PFSK-1 (cell line): ENCODE data around the gene TMC6.

Source experiments
- FOXP2 ChIP-seq: optimal IDR thresholded peaks from 2 replicates; pipeline ENCODE3; 2011; ENCODE audit warnings: borderline replicate concordance, control low read depth, inconsistent platforms; ENCODE audit not compliant: insufficient read depth; ENCODE audit errors: extremely low read length, extremely low read depth
- POLR2AphosphoS5 ChIP-seq: IDR thresholded peaks from 2 replicates; pipeline ENCODE4 v1.6.1; 2012; ENCODE audit warnings: low read depth, mild to moderate bottlenecking, control low read depth, low read length, moderate library complexity
- SIN3A ChIP-seq: IDR thresholded peaks from 2 replicates; pipeline ENCODE4 v1.6.1; 2012; ENCODE audit warnings: mild to moderate bottlenecking, low read length, moderate library complexity, borderline replicate concordance; ENCODE audit not compliant: insufficient read depth
- TAF1 ChIP-seq: IDR thresholded peaks from 2 replicates; pipeline ENCODE4 v1.6.1; 2012; ENCODE audit warnings: low read length, control low read depth, borderline replicate concordance; ENCODE audit not compliant: insufficient read depth
- TF ChIP-seq, protein P1 (sequence below), 2 experiments: IDR thresholded peaks; 2 replicates each; pipeline versions ENCODE4 v1.6.1 to v1.8.0; 2011 to 2012; ENCODE audit warnings: low read depth in 2 of 2, low read length in 2 of 2, control low read depth in 1 of 2, inconsistent platforms in 1 of 2, mild to moderate bottlenecking in 1 of 2, moderate library complexity in 1 of 2; ENCODE audit not compliant: insufficient read depth in 1 of 2

The TMC6 gene

DNA sequence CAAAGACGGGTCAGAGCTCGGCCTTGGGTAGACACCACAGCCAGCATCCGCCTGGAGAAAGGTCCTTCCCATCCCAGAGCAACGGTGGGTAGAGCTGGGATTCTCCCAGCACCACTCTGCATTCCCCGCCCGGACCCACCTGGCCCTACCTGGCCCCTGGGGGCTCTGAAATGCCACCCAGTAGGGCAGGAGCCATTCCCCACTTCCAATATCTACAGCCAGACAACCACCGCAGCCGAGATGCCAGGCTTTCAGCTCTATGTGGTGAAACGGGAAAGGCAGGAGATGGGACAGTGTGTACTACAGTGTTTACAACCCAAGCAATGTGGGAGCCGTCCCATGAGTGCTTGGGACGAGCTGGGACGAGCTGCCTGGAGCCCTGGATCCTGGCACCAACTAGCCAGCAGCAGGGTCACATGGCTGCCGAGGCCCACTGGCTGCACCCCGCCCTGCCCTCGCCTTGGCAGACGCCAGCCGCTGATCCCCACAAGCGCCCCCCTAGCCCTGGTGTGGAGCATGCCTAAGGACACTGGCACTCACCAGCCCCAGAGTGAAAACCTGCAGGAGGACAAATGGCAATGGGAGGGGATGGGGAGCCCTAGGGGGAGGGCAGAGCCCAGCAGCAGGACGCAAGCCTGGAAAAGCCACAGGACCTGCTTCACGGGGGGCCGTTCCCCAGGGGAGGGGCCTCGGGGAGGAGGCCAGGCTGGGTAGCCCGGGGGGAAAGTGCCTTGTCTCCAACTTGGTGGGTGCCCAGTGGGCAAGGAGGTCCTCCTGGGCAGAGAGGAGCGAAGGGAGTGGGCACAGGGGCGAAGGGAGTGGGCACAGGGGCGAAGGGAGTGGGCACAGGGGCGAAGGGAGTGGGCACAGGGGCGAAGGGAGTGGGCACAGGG lies 13.5 kb downstream of the TMC6 start:
- TF ChIP-seq, protein P1, sequence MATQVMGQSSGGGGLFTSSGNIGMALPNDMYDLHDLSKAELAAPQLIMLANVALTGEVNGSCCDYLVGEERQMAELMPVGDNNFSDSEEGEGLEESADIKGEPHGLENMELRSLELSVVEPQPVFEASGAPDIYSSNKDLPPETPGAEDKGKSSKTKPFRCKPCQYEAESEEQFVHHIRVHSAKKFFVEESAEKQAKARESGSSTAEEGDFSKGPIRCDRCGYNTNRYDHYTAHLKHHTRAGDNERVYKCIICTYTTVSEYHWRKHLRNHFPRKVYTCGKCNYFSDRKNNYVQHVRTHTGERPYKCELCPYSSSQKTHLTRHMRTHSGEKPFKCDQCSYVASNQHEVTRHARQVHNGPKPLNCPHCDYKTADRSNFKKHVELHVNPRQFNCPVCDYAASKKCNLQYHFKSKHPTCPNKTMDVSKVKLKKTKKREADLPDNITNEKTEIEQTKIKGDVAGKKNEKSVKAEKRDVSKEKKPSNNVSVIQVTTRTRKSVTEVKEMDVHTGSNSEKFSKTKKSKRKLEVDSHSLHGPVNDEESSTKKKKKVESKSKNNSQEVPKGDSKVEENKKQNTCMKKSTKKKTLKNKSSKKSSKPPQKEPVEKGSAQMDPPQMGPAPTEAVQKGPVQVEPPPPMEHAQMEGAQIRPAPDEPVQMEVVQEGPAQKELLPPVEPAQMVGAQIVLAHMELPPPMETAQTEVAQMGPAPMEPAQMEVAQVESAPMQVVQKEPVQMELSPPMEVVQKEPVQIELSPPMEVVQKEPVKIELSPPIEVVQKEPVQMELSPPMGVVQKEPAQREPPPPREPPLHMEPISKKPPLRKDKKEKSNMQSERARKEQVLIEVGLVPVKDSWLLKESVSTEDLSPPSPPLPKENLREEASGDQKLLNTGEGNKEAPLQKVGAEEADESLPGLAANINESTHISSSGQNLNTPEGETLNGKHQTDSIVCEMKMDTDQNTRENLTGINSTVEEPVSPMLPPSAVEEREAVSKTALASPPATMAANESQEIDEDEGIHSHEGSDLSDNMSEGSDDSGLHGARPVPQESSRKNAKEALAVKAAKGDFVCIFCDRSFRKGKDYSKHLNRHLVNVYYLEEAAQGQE (IDR thresholded peaks at IDR 0.05; ENCODE audit: insufficient read depth in 1 of 2, low read depth in 2 of 2, low read length in 2 of 2), result no peak
- TF ChIP-seq SIN3A (no peak), FOXP2 (no peak), POLR2AphosphoS5 (no peak), TAF1 (no peak)

DNA sequence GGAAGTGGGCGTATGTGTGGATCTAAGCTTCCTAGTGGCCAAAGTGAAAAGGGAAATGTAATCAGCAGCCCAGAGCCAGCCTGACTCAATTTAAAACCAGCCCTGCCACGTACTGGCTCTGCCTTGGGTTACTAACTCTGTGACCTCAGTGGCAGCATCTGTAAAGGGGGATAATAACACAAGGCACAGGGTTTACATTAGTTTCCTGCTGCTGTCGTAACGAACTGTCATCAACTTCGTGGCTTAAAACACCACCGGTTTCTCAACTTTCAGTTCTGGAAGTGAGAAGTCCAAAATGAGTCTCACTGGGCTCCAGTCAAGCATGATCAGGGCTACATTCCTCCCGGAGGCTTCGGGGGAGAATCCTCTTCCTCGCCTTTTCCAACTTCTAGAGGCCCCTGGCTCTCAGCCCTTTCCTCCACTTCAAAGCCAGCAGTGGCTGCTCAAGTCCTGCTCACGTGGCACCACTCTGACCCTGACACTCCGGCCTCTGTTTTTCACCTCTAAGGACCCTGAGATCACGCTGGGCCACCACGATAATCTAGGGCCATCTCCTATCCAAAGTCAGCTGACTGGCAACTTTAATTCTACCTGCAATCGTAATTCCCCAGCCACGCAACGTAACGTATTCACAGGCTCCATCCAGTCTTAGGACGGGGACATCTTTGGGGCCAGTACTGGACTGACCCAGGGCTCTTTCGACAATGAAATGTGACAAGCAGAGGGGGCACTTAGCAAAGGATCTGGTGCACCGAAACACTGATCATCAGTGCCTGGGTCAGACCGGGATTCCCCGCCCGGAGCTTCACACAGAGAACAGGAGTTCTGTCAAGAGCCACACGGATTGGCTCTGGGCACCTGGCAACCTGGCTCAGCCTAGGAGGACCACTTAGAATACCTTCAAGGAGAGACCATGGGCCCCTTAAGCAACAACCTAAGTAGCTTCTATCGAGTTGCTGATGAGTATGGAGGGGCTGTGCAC lies 14.5 kb downstream of the TMC6 start:
- no peak for TF ChIP-seq SIN3A
- TF ChIP-seq, protein P1 (IDR thresholded peaks at IDR 0.05; ENCODE audit: insufficient read depth in 1 of 2, low read depth in 2 of 2, low read length in 2 of 2), result no peak
- TF ChIP-seq FOXP2, result no peak
- no peak for TF ChIP-seq POLR2AphosphoS5
- no peak for TF ChIP-seq TAF1

GRCh38 chr17:78112518-78113471 lies 15.8 kb downstream of the TMC6 start:
- TF ChIP-seq SIN3A (no peak), POLR2AphosphoS5 (no peak), FOXP2 (no peak)
- TF ChIP-seq, protein P1 (IDR thresholded peaks at IDR 0.05; ENCODE audit: insufficient read depth in 1 of 2, low read depth in 2 of 2, low read length in 2 of 2), result no peak

DNA sequence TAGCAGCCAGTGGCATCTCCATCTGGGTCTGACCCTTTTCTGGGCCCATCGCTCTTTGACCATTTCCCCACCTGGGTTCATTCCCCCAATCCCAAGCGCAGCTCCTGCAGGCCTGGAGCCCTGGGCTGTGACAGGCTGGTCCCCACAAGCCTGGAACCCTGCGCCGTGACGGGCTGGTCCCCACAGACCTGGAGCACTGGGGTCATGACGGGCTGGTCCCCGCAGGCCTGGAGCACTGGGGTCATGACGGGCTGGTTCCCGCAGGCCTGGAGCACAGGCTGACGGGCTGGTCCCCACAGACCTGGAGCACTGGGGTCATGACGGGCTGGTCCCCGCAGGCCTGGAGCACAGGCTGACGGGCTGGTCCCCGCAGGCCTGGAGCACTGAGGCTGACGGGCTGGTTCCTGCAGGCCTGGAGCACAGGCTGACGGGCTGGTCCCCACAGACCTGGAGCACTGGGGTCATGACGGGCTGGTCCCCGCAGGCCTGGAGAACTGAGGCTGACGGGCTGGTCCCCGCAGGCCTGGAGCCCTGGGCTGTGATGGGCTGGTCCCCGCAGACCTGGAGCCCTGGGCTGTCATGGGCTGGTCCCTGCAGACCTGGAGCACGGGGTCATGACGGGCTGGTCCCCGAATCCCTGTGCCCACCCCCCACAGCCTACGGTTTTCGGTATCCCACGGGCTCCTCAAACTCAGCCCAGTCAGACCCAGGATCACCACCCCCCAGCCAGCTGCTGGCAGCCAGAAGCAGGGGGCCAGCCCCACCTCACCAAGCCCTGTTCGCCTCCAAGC lies 16.6 kb downstream of the TMC6 start:
- TF ChIP-seq POLR2AphosphoS5, result no peak
- no peak for TF ChIP-seq SIN3A
- TF ChIP-seq, protein P1 (IDR thresholded peaks at IDR 0.05; ENCODE audit: insufficient read depth in 1 of 2, low read depth in 2 of 2, low read length in 2 of 2), result no peak
- no peak for TF ChIP-seq TAF1
- no peak for TF ChIP-seq FOXP2
